Skin of body (tissue), 2 donors: ENCODE data around the gene LEMD2. TPM values are rescaled to one million over a fixed set of nuclear protein-coding genes. Genes with fewer than 3 reads are reported as not detected.

ENCODE experiments used
- DNase-seq: peaks from one replicate; lab custom pipeline; 2025; lab: John Stamatoyannopoulos, UW
- total RNA-seq: library from RNA; depleted of rRNA; stranded (reverse); fragments of >200 nt; gene quantifications from one replicate; pipeline ENCODE4 v1.2.3, GENCODE V29; 2014

The LEMD2 gene
- total RNA-seq, 1 donor from 2014 or later: 39.2 TPM

DNA sequence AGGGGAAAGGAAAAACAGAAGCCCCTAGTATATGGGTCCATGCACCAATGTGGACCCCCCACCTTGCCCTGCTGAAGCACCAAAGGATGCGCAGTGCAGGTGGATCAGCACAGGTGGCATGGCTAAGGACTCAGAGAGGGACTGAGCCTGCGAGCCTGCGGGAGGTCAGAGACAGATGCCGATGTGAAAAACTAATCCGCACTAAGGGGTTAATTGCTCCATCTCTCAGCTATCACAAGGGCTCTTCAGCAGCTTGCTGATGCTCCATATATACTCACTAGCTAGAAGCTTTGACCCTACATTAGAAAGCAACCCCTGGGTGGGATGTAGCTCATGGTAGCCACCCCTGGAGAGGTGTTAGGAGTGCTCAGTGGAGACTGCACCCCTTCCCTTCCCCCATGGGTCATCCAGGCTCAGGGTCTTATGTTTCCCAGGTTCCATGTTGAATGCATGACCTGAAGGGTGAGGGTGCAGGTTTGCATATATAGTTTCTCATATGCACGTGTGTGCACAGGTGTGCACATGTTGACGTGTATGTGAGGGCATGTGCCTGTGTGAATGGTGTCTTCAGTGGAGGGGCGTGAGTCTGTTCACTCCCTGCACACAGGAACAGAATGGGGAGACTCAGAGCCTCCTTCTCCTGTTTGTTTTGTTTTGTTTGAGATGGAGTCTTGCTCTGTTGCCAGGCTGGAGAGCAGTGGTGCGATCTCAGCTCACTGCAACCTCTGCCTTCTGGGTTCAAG lies 28.9 kb downstream of the LEMD2 start:
- DNase-seq: no peak

DNA sequence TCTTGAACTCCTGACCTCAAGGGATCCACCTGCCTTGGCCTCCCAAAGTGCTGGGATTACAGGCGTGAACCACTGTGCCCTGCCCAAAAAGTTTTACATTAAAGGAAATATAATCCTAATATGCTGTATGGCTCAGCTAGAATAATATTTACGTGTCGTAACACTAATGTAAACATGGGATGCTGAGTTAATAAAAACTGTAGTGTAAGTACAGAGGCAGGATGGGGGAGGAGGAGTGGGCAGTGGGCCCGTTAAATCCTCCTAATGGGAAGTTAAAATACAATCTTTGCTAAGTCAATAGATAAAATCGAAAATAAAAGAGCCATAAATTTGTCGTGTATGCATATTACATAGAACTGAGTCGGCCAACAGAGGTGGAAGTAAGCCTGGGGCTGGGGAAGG lies 30.1 kb downstream of the LEMD2 start:
- no peak for DNase-seq

DNA sequence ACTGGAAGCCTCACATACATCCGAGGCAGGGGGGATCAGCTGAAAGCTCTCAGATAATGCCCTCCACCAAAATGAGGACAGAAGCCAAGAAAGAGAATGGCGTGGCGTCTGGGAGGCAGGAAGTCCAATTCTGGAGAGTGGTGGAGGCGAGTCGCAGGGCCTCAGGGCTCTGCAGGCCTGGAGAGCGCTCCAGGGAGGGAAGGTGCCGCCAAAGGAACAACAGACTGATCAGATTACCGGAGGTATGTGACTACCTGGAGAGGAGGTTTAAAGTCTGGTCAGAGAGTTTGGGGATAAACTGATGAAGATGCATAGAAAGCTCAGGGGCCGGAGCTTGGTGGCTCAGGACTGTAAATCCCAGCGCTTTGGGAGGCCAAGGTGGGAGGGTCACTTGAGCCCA lies 31.0 kb downstream of the LEMD2 start:
- DNase-seq: no peak

DNA sequence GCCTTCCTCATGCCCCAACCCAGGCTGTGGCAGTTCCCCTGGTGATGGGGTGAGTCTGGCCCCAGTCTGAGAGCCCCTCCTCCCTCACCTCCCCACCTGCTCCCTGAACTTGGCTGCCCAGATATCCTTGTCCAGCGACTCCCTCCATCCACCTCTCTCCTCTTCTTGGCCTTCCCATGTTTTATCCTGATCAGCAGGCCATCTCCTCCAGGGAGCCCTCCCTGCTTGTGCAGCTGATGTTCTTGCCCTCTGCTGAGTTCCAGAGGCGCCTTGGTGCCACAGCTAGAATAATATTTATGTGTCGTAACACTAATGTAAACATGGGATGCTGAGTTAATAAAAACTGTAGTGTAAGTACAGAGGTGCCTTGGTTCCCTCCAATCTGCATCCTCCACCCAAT lies 31.8 kb downstream of the LEMD2 start:
- no peak for DNase-seq

DNA sequence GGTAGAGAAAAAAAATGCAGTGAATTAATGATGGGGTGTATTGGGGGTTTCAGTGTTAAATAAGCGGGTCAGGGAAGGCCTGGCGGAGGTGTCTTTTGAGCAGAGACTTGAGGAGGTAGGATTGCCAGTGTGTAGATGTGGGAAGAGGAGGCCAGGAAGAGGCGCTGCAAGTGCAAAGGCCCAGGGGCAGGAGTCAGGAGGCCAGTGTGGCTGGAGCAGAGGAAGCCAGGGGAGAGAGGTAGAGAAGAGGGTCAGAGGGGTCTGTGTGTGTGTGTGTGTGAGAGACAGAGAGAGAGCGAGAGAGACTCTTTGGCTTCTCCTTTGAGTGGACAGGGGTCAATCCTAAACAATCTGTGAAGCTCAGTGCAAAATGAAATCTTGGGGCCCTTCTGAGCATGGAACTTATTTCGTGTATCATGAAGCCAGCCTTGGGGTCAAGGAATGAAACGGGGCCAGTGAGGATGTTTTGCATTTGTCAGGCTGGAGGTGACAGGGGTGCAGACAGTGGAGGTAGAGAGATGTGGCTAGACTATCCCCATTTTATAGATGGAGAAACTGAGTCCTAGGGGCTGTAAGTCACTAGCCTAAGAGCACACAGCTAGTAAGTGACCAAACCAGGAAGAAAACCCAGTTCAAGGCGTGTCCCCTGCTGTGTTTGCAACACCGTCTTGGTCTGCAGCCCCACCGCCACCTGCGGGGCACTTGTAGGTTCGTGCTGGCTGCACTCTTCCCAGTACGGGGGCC lies 32.5 kb downstream of the LEMD2 start:
- DNase-seq: no peak

DNA sequence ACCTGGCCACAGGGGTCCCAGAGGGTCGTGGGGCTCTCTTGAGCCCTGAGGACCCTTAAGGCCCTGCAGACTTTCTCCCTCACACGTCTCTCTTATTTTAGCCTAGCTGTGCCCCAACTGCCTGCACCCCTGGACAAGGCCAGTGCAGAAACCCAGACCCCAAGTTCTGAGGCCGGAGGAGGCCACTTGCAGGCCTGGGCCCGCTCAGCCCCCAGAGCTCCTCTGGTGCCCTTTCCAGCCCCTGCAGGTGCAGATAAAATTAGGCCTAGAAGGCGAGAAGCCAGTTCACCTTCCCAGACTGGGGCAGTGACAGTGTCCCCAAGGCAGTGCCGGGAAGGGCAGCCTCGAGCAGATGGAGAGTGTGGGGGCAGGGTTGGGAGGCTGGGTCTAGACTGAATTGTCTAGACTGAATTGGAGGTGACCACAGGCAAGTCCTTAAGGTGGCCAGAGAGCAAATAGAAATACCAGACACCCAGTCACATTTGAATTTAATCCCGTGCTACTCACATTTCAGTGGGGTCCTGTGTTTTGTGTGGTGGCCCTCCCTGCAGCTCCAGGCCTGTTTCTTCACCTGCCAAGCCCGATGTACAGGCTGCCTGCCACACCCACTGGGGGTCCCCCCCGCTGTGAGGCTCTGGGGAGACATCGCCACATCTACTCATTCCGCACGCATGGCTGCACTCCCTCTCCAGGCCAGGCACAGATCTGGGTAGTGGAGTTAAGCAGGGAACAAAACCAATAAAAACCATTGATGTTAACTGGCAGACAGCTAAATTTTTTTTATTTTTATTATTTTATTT lies 33.7 kb downstream of the LEMD2 start:
- no peak for DNase-seq

DNA sequence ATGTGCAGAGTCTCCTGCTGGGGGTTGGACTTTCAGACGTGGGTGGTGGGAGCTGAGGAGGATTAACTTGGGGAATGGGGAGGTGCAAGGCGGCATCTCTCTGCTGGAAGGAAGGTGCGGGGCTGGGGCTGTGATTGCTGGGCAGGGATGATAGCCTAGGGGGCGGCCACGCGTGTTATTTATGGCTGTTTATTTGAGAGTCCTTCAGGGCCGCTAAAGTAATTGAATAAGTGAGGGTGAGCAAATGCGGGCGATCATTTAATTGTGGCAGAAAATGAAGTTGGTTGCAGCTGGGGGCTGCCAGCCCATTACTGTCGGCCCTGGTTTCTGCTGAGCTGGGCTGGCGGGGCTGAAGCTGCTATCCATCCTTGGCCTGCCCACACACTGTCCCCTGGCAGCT lies 34.7 kb downstream of the LEMD2 start:
- no peak for DNase-seq

DNA sequence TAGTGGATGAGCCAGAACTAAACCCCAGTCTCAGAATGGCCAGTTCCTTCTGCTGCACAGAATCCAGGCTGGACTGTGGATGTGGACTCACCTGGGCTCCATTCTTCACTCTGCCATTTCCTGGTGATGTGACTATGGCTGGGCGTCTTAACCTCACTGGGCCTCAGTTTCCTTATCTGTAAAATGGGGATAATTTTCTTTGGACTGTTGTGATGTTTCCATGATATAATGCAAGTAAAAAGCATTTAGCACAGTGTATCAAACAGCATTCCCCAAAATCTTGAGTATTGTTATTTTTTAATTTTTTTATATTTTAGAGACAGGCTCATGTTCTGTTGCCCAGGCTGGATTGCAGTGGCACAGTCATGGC lies 36.3 kb downstream of the LEMD2 start:
- DNase-seq: no peak

DNA sequence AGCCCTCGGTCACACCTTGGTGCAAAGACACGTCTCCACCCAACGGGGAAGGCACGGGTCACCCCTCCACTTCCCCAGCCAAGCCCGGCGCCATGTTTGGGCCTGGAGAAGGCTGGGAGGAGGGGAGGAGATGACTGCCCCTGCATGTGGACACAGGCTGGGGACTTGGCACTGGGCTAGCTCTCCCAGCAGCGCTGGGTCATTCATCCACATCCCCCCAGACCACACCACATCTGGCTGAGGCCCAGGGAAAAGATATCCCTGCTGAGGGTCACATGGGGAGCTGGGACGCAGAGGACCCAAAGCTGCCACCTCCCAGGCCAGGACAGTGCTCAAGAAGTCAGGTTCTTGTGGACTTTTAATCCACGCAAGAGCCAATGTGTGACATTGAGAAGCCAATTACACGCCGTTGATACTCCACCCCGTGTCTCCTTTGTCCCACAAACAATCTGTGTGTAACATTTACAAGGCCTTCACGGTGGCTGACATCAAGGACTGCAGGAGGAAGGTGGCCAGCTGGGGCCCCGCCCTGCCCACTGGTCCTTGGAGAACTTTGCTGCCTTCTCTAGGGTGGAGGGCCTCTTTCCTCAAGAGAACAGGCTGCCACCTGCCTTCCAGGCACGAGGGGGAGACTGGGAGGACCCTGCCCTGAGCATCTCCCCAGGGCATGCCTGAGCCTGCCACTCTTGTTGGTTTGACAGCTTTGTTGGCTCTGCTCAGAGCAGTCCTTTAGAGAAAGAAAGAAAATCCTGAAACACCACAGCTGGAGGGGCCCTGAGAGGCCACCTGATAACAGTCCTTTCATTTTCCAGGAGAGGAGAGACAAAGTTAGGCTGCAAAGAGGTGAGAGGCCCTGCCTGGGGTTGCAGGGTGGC lies 36.9 kb downstream of the LEMD2 start:
- no peak for DNase-seq

DNA sequence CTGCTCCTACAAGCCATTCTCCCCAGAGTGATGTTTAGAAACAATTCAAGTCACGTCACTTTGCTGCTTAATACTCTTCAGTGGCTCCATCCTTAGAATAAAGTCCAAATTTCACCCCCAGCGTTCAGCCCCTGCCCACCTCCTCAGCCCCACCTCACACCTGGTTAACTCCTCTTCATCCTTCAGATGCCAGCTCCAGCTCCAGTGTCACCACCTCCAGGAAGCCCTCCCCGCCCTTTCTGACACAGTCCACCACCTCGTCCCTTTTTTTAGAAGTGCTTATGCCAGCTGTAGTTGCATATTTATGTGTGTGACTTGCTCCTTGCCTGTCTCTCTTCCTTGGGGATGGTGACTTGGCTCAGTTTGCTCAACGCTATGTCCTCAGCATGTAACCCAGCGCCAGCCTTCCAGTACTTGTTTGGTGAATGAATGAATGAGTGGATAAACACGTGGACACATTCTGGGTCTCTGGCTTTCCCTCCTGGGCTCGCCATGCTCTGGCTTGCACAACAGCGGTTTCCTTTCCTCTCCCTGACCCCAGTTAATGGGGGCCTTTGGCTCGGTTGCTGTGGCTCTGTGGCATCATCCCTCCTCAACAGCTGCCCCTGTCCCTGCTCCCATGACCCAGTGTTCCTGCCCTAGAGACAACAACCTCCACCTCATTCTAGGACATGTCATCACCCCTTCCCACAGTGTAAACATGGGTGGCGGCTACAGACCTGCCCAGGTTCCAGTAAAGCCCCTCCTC lies 38.5 kb downstream of the LEMD2 start:
- no peak for DNase-seq

DNA sequence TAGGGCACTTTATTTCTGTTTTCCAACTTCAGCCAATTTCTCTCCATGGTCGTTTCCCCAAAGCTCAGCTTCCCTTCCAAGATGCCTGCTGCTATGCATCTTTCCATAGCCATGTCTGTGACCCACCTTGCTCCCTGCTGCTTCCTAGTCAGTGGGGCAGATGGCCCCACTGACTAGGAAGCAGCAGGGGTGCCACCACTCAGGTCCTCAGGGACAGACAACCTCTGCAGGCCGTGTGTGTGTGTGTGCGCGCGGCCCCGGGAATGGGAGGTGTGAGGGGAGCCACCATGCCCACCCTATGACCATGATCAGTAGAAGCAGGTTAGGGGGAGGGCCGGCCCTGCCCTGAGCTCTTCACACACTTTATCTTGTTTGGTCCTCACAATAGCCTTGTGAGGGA lies 39.5 kb downstream of the LEMD2 start:
- no peak for DNase-seq

DNA sequence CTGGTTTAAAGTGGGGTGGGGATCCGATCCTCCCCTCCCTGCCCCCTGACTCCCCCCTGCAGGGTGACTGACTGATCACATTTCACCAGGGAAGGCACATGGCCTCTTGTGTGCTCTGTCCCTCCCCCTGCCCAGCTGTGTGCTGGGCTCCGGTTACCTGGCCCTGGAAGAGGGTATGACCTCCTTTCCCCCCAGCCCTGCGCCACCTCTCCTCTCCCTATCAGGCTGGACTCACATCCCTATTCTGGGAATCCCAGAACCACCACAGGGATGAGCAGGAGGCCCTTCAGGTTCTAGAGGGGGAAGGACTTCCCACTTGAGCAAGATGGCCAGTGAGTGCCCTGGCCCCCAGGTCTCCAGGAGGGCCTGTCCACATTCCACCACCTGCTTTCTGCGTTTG lies 40.1 kb downstream of the LEMD2 start:
- DNase-seq: no peak

DNA sequence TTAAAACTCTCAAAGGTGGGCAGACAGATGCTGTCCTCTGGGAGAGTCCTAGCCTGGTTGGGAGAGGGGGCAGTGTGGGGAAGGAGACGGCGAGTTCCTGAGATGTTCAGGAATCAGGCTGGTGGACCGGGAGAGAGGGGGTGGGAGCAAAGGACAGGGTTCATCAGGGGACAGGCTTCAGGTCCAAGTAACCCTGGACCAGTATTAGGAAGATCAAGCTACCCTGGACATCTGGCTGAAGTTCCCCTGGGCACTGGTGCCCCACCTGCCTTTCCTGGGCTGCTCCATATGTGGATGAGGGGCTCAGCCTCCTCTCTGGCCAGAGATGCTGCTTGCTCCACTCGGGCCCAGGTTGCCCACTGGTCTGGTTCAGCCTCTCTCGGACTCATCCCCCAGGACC lies 41.1 kb downstream of the LEMD2 start:
- no peak for DNase-seq

DNA sequence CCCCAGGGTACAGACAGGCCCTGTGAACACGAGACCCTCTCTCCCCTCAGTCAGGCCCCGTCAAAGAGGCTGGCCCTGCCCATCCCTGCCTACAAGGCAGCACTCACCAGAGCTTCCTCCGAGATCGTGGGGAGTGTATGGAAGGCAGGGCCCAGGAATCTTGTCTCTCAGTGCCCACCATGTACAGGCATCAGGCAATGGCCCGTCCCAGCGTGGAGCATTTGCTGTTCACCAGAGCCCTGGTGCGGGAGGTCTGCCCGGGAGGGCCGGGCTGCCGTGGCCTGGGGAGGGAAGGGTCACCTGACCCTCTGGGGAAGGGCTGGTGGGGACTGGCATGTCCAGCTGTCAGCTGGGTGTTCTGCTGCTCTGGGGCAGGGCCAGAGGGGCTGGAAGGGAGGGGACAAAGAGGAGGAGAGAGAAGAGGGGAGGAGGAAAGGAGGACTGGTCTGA lies 42.3 kb downstream of the LEMD2 start, which contains the start of gene IP6K3:
IP6K3 (minus strand) TSS at position 255 of the 450 bp plus-strand sequence. CDS start 11,429 bp downstream, outside the sequence.
- no peak for DNase-seq

DNA sequence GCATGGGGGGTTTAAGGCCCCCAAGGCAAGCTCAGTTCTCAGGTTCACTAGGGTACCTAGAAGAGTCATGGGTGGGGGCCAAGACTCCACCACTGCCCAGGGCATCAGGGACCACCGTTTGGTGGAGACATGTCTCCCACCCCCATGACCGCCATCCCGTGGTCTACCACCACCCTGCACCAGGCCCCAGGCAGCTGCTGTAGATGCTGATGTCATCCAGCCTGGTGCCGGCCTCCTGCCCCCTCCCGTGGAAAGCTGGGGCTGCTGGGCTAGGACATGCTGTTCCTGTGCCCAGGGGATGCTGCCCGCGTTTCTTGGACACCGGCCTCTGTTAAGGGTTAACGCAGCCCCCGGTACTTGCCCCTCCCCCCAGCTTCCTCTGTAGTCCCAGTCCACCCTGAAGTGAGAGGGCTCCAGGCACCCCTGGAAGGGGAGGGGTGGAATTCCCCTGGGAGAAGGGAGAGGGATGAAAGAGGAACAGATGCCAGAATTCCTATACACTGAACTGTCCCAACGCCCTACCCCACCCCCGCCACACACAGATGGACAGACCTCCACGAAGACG lies 42.8 kb downstream of the LEMD2 start:
- DNase-seq: no peak

DNA sequence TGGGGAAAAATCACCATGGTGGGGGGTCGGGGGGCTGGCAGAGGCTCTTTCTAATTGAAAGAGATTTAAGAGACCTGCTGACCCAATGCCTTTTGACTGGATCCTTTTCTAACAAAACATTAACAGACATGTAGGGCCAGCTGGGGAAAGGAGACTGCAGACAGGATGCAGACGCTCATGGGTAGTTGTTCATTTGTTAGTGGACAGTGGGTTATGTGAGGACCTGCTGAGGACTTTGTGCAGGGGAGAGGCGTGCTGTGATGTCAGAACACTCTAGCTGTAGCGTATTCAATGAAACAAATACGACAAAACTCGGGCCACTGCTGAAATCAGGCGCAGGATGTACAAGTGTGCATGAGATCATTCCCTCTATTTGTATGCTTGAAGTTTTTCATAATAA lies 43.4 kb downstream of the LEMD2 start:
- DNase-seq: no peak

DNA sequence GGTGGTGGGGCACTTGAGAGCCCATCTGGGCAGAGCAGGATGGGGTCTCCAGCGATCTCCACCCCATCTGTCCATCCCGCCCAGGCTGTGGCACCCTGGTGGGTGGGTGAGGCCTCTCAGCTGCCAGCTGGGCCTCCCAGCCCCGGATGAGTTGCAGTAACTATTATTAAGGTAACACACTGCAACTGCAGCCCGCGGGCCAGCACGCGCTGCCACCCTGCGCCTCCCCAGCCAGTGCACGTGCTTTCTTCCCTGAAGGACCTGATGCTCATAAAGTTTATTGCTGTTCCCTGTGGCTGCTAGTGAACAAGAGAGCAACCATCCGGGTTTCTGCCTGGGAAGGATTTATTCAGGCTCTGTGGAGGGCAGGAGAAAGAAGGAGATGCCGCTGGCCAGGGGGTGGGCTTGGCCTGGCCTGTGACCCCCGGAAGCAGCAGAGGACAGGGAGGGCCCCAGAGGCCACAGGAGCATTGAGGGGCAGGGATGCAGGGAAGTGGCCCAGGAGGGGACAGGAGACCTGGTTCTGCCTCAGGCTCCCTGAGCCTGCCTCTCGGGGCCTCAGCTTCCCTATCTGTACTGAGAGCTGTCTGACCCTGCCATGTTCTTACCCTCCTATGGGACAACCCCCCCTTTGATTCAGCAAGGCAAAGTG lies 43.9 kb downstream of the LEMD2 start:
- no peak for DNase-seq

DNA sequence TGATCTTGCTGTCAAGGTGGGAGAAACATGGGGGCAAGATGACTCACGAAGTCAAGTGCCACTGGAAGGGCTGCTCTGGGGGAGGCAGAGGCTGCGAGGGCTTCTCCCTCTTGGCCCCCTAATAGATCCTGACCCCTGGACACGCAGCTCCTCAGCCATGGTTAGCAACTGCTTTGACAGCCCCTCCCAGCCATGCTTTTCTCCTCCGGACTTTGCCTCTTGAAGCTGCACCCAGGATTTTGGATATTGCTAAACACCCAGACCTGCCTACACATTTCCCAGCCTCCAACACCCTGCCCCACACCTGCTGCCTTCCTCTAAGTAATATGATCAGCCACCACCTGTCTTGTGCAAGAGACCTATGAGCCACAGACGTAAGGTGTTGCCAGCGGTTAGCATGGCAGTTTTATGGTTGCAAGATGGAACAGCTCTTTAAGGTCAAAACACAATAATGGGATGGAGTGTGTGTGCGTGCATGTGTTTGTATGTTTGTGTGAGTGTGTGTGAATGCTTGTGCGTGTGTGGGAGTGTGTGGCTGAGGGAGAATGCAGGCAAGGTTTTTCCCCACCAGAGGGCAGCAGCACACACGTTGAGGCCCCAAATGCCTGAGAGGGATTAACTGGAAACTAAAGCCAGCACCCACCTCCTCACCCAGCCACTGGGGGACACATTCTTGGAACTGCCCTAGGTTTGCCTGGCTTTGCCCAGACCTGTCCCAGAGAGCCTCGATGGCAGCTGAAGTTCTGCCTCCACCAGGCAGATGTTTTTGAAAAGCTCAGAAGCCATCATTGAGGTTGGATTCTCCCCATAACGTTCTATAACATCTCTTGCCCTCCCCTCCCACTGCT lies 44.7 kb downstream of the LEMD2 start:
- DNase-seq: peak; percentile 65

DNA sequence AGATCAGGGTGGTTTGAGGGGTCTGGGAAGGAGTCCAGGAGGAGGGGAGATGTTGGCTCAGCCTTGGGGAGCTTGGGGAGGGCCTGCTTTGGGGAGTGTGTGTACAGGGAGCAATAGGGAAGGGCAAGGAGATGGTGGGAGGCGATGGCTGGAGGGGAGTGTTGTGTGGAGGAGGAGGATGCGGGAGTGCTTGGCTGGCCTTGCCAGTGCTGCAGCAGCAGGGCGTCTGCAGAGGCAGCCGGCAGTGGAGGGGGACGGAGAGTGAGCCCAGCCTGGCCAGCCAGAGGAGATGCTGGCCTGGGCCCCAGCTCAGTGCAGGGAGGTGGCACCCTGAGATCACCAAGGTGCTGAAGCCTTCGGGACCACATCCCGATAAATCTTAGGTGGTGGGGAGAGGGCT lies 46.1 kb downstream of the LEMD2 start:
- DNase-seq: no peak
